Choroid plexus epithelial cell (primary cell): ENCODE measurements around the gene SYNJ1.
A peak's percentile ranks its signal among the peaks of the same experiment; 100 is the strongest.
"Not testable (repeated sequence)": the region's sequence is repeated elsewhere in the genome, so short reads cannot be mapped to it uniquely, and the experiment has no call there.

ENCODE experiments used
- DNase-seq: peaks from one replicate; pipeline ENCODE4 v3.0.0-alpha.2; 2010; ENCODE audit warnings: low read depth
- H3K4me3 ChIP-seq: 2 replicates; pipeline ENCODE4 v1.5.1; 2011; ENCODE audit warnings: low read depth, mild to moderate bottlenecking, control low read depth, low read length, moderate library complexity
- TF ChIP-seq, protein P1 (sequence below): conservative IDR thresholded peaks from 2 replicates; pipeline ENCODE4 v1.5.1; 2011; ENCODE audit warnings: low read depth, mild to moderate bottlenecking, control low read depth, inconsistent platforms, low read length, moderate library complexity

SYNJ1 gene

DNA sequence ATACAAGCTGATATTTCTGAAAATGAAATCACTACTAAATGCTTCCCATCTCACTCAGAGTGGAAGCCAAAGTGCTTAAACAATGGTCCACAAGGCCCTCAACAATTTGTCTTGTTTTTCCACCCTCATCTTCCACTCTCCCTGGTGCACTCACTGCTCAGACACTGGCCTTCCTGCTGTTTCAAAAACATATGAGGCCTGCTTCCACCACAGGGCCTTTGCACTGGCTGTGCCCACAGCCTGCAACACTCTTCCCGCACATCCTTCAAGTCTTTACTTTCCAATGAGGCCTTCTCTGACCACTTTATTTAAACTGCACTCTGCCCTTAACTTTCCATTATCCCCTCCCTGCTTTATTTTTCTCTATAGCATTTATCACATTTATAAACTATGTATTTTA is 53.8 kb downstream of the SYNJ1 start:
- H3K4me3 ChIP-seq, result no peak overlapping the region
- DNase-seq, result no peak
- TF ChIP-seq, protein P1, sequence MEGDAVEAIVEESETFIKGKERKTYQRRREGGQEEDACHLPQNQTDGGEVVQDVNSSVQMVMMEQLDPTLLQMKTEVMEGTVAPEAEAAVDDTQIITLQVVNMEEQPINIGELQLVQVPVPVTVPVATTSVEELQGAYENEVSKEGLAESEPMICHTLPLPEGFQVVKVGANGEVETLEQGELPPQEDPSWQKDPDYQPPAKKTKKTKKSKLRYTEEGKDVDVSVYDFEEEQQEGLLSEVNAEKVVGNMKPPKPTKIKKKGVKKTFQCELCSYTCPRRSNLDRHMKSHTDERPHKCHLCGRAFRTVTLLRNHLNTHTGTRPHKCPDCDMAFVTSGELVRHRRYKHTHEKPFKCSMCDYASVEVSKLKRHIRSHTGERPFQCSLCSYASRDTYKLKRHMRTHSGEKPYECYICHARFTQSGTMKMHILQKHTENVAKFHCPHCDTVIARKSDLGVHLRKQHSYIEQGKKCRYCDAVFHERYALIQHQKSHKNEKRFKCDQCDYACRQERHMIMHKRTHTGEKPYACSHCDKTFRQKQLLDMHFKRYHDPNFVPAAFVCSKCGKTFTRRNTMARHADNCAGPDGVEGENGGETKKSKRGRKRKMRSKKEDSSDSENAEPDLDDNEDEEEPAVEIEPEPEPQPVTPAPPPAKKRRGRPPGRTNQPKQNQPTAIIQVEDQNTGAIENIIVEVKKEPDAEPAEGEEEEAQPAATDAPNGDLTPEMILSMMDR, result no peak

DNA sequence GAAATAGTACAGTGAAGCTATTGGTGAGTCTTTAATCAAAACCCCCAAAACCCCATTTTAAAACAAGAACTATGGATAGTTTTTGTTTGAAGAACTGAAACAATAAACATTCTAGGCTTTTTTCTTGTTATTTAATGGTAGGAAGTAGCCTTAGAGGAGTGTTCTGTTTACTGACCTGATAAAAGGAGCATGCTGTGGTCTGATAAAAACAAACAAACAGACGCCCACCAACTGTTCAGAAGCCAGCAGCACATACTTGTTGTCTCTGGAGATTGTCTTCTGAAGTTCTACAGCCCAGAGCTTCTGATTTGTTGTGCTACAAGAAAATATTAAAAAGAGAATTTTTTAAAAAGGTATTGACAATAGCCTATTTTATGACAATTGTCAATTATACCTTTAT is 61.6 kb downstream of the SYNJ1 start:
- TF ChIP-seq, protein P1, result no peak
- no peak overlapping the region for H3K4me3 ChIP-seq
- DNase-seq, result peak; percentile 15

DNA sequence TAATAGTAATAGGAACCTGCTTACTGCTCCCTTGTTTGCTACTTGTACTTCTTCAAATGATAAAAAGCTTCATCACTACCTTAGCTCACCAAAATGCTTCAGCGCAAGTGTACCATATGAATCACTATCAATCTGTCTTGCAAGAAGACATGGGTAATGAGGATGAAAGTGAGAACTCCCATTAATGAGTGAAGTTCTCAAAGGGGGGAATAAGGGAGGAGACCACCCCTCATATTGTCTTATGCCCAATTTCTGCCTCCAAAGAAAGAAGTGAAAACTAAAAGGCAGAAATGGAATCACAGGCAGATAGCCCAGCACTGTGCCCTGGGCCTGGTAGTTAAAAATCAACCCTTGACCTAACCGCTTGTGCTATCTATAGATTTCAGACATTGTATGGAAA is 63.7 kb downstream of the SYNJ1 start:
- not testable (repeated sequence) for H3K4me3 ChIP-seq, DNase-seq

DNA sequence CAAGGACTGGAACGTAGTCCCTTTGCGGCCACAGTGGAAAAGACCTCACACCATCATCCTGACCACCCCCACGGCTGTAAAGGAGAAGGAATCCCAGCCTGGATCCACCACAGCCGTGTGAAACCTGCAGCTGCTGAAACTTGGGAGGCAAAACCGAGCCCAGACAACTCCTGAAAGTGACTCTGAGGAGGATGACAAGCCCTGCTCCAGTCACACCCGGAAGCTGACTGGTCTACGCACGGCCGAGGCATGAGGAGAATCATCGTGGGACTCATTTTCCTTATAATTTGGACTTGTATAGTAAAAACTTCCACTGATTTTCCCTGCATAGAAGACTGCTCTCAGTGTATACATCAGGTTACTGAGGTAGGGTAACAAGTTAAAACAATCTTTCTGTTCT is 65.8 kb downstream of the SYNJ1 start:
- not testable (repeated sequence) for H3K4me3 ChIP-seq, DNase-seq

DNA sequence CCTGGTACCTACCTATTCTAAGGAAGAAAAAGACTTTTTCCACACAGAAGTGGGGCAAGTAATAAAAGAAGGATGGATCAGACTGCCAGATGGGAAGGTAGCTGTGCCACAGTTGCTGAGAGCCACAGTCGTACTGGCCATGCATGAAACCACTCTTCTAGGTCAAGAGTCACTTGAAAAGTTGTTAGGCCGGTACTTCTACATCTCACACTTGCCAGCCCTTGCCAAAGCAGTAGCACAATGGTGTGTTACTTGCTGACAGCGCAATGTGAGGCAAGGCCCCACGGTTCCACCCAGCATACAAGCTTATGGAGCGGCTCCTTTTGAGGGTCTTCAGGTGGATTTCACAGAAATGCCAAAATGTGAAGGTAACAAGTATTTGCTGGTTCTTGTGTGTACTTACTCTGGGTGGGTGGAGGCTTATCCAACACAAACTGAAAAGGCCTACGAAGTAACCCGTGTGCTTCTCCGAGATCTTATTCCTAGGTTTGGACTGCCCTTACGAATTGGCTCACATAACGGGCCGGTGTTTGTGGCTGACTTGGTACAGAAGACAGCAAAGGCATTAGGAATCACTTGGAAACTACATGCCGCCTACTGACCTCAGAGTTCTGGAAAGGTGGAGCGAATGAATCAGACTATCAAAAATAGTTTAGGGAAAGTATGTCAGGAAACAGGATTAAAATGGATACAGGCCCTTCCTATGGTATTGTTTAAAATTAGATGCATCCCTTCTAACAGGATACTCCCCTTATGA is 66.6 kb downstream of the SYNJ1 start:
- DNase-seq, H3K4me3 ChIP-seq: not testable (repeated sequence)

DNA sequence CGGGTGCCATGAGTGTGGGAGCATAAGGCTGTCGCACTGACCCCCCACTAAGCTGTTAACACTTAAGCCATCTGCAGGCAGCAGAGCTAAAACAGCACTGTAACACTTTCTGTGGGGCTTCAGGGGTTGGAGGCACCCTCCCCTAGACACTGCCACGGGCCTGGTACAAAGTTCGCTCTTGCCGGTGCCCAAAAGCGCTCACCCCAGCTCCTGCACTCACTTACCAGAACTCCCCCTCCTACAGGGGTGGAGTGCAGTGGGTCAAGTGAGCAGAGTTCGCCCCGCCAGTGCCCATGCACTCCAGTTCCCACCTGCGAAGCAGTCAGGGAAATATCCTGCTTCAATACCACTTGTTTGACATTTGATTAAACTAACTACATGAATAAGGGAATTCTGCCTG is 69.3 kb downstream of the SYNJ1 start:
- H3K4me3 ChIP-seq, result no peak overlapping the region
- DNase-seq, result no peak
- TF ChIP-seq, protein P1, result no peak

DNA sequence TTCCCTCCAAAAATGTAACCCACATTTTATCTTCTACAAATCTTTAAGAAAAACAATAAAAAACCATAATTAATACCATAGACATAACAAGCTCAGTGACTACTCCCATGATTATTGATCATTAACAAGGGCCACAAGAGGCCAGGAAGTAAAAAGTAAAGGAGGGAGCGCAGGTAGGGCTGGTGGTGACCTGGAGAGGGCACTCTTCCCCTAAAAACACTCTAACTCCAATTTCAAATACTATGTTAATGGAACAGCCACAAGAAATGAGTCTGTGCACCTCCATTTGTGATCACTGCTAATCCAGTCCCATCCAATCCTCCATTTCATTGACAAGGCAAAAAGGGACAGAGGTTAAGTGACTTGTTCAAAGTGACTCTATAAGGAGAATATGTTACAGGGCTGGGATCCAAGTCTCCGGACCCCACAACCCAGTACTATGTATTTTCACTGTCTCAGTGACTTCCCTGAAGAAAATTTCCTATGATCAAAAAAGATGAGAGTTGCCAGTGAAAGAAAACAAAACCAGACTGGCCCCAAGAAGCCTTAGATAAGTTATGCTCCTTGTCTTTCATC is 74.4 kb downstream of the SYNJ1 start:
- DNase-seq, result peak; percentile 44
- no peak overlapping the region for H3K4me3 ChIP-seq
- TF ChIP-seq, protein P1, result peak; percentile 80

DNA sequence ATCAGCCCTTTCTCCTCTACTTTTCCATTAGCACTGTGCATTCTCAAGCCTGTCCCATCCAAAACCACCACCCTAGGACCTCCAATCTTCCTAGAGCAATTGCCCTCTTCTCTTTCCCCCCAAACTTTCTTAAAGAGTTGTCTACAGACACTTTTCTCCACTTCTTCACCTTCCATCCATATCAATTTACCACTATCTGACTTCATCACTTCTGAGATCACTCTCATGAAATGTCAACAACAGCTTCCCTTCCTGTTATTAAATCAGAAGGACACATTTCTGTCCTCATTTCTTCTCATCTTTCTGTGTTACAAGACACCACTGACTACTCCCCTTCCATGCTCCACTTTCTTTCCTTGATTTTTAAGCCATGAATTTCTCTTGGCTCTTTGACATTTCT is 79.6 kb downstream of the SYNJ1 start:
- TF ChIP-seq, protein P1, result no peak
- no peak for DNase-seq
- H3K4me3 ChIP-seq, result no peak overlapping the region
